ENCODE measurements around the gene PSMD2.

PSMD2 gene

DNA sequence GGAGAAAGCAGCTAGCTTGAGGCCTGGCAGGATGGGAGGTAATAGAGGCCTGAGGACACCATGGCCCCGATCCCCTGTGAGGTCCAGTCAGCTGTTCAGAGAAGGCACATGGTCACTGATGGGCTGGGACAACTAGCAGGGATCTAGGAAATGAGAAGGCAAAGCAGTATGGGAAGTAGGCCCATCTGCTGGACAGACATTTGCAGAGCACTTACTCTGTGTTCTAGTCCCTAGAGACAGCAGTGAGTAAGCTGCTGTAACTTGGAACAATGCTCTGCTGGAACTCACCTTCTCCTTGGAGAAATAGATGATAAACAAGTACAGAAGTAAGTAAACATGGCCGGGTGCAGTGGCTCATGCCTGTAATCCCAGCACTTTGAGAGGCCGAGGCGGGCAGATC is 16.1 kb upstream of the PSMD2 start:
- DNase-seq (ENCODE audit: low spot score) = no peak

GRCh38 chr3:184283681-184284080 is 15.4 kb upstream of the PSMD2 start:
- DNase-seq (ENCODE audit: low spot score) = no peak

GRCh38 chr3:184284696-184285095 is 14.3 kb upstream of the PSMD2 start:
- peak; percentile 97 for DNase-seq (ENCODE audit: low spot score)

- DNase-seq (ENCODE audit: low spot score) = peak; percentile 83
Observed at GRCh38 chr3:184289426-184289938, 9.6 kb upstream of the PSMD2 start.

DNA sequence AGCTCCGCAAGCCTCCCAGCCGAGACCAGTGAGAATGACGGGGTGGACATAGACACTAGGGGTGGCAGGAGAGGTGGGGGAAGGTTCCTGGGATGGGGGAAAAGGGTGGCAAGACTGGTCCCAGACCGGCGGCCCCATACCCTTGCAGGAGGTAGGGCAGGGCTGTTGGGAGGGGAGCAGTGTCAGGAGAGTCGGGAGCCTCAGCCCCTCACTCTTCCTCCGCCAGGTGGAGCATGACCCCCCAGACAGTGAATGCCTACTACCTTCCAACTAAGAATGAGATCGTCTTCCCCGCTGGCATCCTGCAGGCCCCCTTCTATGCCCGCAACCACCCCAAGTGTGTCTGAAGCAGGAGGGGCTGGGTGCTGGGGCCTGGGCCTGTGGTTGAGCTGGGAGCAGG is 8.7 kb upstream of the PSMD2 start:
- no peak for DNase-seq (ENCODE audit: low spot score)

DNA sequence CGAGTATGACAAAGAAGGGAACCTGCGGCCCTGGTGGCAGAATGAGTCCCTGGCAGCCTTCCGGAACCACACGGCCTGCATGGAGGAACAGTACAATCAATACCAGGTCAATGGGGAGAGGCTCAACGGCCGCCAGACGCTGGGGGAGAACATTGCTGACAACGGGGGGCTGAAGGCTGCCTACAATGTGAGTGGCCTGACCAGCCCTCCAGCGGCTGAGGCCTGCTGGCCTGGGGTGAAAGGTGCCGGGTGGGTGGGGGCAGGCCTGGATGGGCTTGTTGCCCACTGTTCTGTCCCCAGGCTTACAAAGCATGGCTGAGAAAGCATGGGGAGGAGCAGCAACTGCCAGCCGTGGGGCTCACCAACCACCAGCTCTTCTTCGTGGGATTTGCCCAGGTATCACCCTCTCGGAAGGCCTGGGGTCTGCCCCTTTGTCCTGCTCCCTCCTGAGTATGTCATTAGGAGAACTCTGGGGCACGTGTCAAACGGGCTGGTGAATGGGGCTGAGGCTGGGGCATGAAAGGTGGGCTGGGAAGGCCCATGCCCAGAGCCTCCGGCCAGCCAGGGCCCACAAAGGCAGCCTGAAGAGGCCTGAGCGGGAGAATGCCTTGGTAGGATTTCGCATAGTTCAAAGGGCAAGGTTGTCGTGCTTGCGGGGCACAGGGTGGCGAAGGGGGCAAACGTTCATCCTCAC is 7.8 kb upstream of the PSMD2 start:
- no peak for DNase-seq (ENCODE audit: low spot score)

DNA sequence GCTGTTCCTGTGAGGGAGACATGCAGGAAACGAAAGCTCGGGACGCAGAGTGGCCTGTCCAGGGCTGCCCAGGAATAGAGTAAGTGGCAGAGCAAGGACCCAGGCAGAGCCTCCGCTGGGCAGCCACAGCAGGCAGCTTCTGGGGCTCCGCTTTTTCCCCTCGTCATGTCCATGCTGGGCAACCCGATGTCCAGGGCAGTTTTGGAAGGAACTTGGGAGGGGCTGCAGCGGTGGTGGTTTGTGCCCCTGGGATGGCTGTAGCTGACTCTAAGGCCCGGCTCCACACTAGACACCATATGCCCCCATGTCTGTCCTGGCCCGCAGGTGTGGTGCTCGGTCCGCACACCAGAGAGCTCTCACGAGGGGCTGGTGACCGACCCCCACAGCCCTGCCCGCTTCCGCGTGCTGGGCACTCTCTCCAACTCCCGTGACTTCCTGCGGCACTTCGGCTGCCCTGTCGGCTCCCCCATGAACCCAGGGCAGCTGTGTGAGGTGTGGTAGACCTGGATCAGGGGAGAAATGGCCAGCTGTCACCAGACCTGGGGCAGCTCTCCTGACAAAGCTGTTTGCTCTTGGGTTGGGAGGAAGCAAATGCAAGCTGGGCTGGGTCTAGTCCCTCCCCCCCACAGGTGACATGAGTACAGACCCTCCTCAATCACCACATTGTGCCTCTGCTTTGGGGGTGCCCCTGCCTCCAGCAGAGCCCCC is 7.1 kb upstream of the PSMD2 start:
- DNase-seq (ENCODE audit: low spot score) = no peak

GRCh38 chr3:184295771-184296170 is 3.3 kb upstream of the PSMD2 start:
- no peak for DNase-seq (ENCODE audit: low spot score)

DNA sequence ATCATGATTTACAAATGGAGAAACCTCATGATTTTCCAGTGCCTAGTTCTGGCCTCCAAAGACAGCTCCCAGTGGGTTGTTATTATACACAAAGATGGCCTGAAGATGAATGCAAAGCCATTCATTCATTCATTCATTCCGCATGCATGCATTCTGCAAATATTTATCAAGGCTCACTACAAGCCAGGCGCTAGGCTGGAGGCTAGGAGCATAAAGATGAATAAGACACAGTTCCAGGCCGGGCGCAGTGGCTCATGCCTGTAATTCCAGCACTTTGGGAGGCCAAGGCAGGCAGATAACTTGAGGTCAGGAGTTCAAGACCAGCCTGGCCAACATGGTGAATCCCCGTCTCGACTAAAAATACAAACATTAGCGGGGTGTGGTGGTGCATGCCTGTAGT is 2.4 kb upstream of the PSMD2 start:
- DNase-seq (ENCODE audit: low spot score) = no peak

DNA sequence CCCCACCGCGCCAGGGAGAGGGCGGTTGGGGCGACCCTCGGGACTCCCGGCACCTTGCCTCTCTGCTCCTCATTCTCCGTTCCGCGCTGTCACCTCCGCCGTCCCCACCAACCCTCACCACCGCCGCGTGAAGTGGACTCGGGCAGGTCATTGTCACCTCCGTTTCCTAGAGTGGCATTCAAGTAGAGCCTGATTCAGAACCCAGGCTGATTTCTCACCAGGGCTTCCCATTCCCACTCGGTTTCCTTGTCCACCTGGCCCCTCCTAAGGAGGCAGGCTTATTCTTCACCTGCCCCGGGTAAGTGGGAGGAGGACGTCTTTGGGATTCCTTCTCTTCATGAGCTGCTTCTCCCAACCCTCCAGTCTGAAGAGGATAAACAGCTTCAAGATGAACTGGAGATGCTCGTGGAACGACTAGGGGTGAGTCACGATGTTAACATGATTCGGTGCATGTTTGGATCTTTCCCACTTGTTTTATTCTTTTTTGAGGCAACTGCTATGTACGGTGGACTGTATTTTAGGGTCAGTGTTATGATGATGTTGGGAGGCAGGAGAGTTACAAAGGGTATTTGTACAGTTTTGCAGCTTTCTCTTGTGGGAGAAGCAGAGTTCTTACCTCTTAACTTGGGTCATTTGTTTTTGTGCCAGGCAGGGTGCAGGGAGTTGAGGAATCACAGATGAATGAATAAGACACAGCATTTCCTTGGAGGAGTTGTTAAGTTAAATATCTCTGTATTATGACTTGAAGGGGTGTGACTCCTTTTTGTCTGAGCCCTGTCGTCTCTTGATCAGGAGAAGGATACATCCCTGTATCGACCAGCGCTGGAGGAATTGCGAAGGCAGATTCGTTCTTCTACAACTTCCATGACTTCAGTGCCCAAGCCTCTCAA is 692 bp downstream of the PSMD2 start:
- DNase-seq (ENCODE audit: low spot score) = no peak

GRCh38 chr3:184300378-184300720 is 1.3 kb downstream of the PSMD2 start:
- DNase-seq (ENCODE audit: low spot score) = no peak

DNA sequence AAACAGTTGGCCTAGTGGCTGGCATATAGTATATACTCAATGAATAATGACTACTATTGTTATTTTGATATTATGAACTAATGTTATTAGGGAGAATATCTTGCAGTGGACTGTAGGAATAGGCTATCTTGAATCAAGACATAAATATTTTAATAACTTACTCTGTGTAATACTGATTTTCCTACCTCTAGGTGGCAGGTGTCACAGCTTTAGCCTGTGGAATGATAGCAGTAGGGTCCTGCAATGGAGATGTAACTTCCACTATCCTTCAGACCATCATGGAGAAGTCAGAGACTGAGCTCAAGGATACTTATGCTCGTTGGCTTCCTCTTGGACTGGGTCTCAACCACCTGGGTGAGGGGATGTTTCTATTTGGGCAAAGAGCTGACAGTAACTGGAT is 6.5 kb downstream of the PSMD2 start:
- DNase-seq (ENCODE audit: low spot score) = no peak

GRCh38 chr3:184306341-184306972 is 7.4 kb downstream of the PSMD2 start:
- DNase-seq (ENCODE audit: low spot score) = no peak

- no peak for DNase-seq (ENCODE audit: low spot score)
Observed at GRCh38 chr3:184307915-184308314, 8.9 kb downstream of the PSMD2 start.

DNA sequence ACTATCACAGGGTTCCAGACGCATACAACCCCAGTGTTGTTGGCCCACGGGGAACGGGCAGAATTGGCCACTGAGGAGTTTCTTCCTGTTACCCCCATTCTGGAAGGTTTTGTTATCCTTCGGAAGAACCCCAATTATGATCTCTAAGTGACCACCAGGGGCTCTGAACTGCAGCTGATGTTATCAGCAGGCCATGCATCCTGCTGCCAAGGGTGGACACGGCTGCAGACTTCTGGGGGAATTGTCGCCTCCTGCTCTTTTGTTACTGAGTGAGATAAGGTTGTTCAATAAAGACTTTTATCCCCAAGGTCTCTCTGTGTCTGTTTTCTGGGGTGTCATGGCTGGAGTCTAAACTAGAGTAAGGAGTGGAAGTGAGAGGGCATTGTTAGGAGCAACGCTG is 9.7 kb downstream of the PSMD2 start:
- no peak for DNase-seq (ENCODE audit: low spot score)

DNA sequence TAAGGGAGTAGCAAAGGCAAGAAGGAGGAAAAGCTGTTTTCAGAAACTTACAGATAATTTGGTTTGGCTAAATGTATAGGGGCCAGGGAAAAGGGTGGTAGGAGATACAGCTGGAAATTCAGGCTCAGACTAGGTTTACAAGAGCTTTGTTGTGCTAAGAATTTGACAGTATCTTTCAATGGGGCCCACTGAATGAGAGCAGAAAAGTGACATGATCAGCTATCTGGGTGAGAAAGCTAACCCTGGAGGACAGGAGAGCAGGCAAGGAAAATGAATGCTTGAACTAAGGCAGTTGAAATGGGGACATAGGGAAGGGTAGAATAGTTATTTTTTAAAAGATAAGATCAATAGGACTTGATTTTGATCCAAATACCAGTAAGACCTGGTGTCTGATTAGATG is 12.6 kb downstream of the PSMD2 start:
- DNase-seq (ENCODE audit: low spot score) = no peak

DNA sequence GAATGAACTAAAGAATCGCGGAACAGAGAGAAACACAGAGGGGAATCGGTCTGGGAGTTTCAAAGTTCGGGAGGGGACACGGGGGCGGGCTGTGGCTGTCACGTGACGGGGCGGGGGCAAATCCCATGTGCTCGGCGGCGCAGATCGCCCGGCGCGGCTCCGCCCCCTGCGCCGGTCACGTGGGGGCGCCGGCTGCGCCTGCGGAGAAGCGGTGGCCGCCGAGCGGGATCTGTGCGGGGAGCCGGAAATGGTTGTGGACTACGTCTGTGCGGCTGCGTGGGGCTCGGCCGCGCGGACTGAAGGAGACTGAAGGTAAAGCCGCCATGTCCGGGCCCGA is 15.3 kb downstream of the PSMD2 start, which contains the start of gene EIF4G1:
Gene EIF4G1 (plus strand): TSS at position 244 of the 337 bp plus-strand sequence. CDS start 1,191 bp downstream, outside the sequence.
- DNase-seq (ENCODE audit: low spot score) = peak; percentile 99

DNA sequence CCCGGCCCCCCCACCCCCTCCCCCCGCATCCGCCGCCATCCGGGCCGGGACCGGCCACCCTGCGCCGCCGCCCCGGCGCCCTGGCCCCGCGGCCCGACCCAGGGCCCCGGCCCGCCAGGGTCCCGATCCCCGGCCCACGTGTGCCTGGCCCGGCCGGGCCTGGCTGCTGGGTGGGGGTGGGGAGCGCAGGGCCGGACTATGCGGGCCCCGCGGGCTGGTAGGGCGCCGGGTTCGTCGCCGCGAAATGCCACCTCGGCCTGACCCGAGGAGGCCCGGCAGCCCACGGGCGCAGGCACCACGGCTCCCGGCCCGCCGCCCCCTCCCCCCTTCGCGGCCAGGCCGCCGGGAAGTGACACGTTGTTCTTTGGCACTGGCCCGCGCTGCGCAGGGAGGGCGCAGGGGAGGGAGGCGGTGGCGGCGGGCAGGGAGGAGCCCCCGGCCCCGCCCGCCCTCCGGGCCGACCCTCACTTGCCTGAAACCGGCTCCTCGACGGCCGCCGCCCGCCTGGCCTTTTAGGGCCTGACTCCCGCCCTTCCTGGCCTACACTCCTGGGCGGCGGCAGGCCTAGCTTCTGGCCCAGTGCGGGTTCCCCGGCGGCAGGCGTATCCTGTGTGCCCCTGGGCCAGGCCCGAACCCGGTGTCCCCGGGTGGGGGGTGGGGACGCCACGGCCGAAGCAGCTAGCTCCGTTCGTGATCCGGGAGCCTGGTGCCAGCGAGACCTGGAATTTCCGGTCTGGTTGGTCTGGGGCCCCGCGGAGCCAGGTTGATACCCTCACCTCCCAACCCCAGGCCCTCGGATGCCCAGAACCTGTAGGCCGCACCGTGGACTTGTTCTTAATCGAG is 15.9 kb downstream of the PSMD2 start:
- peak; percentile 82 for DNase-seq (ENCODE audit: low spot score)

- no peak for DNase-seq (ENCODE audit: low spot score)
Observed at GRCh38 chr3:184315543-184315867, 16.5 kb downstream of the PSMD2 start.

- DNase-seq (ENCODE audit: low spot score) = no peak
Observed at GRCh38 chr3:184315871-184316661, 17.0 kb downstream of the PSMD2 start.

GRCh38 chr3:184316792-184317191 is 17.8 kb downstream of the PSMD2 start:
- no peak for DNase-seq (ENCODE audit: low spot score)

All from iPS-NIHi11 (cell line).